AG20443 (cell line): ENCODE measurements around the gene NEU3.
A peak's percentile ranks its signal among the peaks of the same experiment; 100 is the strongest.
"Not testable (repeated sequence)": the region's sequence is repeated elsewhere in the genome, so short reads cannot be mapped to it uniquely, and the experiment has no call there.

Source experiments
- DNase-seq: peaks from one replicate; pipeline ENCODE4 v3.0.0; 2012; ENCODE audit warnings: low spot score, mixed read lengths

The NEU3 gene

GRCh38 chr11:74984070-74984469, 4.7 kb upstream of the NEU3 start:
- no peak for DNase-seq

GRCh38 chr11:74984730-74985129, 4.0 kb upstream of the NEU3 start:
- DNase-seq, result no peak

- DNase-seq, result no peak
Measured at GRCh38 chr11:74989260-74989638, 516 bp downstream of the NEU3 start.

DNA sequence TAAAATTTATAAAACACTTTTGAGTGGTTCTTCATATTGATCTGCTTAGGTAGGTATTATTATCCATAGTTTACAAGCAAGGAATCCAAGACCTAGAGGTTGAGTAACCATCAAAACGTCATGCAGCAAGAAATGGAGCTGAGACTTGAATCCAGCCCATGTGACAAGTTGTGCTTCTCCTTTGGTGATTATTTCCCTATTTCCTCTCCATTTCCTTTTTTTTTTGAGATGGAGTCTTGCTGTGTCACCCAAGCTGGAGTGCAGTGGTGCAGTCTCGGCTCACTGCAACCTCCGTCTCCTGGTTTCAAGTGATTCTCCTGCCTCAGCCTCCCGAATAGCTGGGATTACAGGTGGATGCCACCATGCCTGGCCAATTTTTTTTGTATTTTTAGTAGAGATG, 1.4 kb downstream of the NEU3 start:
- not testable (repeated sequence) for DNase-seq

DNA sequence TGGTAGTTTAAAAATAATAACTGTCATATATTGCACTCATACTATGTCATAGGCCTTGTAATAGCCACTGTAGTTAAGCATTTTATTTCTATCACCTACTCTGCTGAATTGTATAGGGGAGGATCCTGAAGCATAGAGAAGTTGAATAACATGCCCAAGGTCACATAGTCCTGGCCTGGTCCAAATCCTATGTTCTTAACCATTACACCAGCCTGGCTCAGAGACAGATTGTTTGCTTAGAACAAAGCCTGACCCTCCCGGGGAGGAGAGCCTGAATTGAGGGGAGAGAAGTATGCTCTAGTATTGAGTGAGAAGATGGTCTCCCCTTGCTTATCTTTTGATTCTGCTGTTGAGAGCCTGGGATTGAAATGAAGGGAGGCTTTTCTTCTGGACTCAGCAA, 2.2 kb downstream of the NEU3 start:
- no peak for DNase-seq

DNA sequence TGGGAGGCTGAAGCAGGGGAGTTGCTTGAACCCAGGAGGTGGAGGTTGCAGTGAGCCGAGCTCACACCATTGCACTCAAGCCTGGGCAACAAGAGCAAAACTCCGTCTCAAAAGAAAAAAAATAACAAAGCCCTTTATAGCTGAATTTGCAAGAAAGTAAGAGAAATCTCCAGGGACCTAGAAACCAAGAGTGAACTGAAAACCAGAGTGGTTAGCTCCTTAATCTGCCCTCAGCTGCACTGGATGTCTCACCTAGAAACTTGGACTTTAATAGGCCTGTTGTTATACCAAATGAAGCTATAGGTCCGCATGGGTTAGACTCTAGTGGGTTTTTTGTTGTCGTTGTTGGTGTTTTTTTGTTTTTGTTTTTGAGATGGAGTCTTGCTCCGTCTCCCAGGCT, 4.1 kb downstream of the NEU3 start:
- DNase-seq, result no peak

DNA sequence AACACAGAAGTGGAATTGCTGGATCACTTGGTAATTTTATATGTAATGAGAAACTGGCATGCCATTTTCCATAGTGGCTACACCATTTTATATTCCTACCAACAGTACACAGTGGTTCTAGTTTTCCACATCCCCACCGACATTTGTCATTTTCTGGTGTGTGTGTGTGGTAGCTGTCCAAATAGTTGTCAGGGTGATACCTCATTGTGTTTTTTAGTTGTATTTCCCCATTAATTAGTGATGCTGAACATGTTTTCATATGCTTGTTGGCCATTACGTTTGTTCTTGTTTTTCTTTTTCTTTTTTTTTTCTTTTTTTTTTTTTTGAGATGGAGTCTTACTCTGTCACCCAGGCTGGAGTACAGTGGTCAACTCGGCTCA, 12.2 kb downstream of the NEU3 start:
- no peak for DNase-seq

GRCh38 chr11:75001686-75002085, 13.0 kb downstream of the NEU3 start:
- no peak for DNase-seq

DNA sequence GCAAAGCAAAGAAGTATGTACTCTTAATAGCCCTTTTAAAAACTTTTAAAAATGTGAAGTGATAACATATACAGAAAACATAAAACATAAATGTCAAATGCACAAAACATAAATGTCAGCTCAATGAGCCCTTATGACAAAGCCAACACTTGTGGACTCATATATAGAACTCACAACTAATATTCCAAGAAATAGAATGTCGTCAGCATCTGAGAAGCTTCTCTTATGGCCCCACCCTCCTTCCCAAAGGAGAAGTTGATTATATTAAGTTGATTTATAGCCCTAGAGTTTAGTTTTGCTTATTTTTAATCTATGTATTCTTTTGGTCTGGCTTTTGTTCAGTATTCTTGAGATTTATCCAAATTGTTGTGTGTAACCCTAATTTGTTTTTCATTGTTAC, 13.8 kb downstream of the NEU3 start:
- DNase-seq, result no peak

- DNase-seq, result no peak
Measured at GRCh38 chr11:75004215-75004614, 15.5 kb downstream of the NEU3 start.

DNA sequence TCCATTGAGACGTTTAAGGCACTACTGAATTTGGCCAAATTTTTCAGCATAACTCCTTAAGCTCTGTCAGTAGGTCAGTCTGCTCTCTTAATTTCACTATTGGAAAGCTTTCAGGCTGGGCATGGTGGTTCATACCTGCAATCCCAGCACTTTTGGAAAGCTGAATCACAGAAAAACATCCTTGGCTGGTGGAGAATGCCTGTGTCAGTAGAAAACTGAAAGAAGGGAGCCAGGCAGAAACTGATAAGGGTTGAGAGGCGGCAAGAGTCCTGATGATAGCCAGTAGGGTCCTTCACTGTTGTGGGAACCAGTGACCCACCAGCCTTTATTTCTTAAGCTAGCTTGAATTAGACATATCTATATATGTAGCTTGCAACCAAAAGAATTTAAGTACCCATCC, 22.6 kb downstream of the NEU3 start:
- DNase-seq, result no peak

DNA sequence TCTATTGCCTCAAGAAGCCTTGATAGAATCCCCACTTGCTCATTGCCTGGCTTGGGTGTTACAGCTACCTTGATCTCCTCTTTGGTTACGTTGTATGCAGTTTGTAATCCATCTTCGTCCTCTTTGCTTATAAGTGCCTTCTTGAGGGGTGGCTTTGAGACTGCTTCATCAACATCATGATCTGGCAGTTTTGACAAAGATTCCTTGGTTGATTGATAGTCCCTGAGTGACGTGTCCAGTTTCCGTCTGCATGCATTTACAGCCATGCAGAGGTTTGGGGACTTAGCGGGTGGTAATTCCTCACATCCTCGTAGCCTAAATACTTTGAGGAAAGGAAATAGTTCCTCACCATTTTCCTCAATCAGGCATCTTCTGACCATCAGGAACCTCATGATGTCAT, 23.1 kb downstream of the NEU3 start:
- no peak for DNase-seq

- no peak for DNase-seq
Measured at GRCh38 chr11:75013051-75013450, 24.3 kb downstream of the NEU3 start.

DNA sequence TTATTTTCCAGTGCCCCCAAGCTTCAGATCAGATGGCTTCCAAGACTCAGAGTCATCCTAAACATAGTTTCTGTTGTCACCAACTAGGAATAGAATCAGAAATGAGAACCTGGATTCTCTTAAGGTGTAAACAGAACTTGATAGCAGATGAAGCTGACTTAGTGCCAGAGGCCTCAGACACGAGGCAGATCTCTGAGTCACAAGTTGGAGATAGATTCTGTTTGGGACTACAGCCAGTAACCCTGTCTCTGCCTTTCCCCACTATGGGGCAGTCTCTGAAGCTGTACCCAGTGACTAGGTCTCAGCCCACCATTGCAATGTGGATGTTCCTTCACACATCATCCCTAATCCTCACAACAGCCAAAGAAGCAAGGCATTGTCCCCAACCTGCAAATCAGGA, 25.4 kb downstream of the NEU3 start:
- peak; percentile 89 for DNase-seq

GRCh38 chr11:75019200-75019599, 30.5 kb downstream of the NEU3 start:
- not testable (repeated sequence) for DNase-seq

DNA sequence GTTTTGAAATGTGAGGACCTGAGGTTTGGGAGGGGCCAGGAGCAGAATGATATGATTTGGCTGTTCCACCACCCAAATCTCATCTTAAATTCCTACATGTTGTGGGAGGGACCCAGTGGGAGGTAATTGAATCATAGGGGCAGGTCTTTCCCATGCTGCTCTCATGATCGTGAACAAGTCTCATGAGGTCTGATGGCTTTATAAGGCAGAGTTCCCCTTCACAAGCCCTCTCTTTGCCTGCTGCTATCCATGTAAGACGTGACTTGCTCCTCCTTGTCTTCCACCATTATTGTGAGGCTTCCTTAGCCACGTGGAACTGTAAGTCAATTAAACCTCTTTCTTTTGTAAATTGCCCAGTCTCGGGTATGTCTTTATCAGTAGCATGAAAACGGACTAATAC, 31.6 kb downstream of the NEU3 start:
- not testable (repeated sequence) for DNase-seq

DNA sequence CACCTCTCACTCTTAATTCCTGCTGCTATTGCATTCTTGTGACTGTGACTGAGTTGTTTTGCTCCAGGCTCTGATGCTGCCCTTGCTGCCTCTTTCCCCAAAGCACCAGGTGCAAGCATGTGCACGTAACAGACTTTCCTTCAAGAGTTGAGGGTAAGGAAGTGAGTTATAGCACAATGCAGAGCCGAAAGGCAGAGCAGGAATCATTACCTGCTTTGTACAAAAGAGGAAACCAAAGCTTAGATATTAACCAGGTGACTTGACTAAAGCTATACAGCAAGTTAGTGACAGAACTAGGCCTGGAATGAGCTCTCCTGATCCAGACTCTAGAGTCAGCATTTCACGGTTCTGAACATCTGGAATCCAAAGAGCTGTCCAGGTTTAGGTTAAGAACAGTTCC, 33.6 kb downstream of the NEU3 start:
- no peak for DNase-seq

GRCh38 chr11:75022759-75023396, 34.1 kb downstream of the NEU3 start:
- DNase-seq, result peak; percentile 93

DNA sequence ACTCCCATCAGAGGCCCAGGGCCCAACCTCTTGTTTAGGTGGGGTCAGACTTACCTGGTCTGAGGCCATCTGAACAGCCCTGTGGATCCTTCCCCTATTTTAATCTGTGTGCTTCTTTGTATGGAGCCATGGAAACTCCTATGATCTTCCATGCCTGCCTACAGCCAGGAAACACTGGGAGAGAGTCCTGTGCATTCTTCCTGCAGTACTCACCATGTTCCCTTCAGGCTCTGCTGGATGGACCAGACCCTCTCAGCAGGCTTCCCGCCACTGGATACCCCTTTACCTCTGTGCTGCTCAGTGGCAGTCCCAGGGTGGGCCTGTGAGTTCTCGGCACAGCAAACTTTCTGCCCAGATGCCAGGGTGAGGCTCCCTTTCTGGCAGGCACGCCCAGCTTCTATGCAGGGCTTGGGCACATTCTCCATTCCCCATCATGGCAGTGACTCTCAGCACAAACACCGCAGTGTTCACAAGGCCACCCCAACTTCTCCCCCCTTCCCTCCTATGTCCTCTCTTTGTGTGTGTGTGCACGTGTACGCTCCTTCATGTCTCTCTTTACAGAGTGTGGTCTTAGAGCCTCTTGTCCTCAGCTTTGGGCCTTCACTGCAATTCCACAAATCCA, 34.8 kb downstream of the NEU3 start:
- no peak for DNase-seq

DNA sequence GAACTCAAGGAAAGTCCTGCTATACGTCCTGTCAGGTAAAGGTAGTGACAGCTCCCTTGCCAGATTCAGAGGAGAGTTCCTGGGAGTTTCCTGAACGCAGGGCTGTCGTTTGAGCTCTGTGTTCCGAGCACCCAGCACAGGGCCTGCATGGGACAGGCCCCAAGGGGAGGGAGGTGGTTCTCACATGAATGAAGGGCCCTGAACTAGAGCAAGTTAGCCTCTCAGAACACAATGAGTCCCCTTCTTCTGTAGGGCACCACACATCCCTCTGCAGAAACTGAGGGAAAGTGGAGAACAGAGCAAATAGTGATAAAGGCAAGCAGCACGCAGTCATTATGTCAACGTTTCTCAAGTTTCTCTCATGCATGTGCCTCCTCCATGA, 35.3 kb downstream of the NEU3 start:
- no peak for DNase-seq

DNA sequence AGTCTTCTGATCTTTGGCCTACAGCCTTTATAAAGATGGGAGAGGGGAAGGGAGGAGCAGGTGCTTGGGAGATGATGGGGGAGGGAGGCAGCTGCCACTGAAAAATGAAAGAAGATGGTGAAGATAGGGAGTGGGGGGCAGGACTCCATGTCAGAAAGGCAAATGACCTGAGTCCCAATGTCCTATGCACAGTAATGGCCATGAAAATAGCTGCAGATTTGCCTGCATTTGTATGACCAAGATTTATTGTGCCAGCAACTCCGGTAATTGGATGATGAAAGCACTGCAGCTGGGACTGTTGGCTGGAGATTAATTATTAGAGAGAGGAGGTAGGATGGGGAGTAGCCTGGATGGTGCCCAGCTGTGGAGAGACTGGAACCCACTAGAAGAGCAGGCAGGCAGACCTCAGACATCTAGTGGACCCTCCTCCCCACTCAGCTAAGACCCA, 36.1 kb downstream of the NEU3 start:
- DNase-seq, result no peak

DNA sequence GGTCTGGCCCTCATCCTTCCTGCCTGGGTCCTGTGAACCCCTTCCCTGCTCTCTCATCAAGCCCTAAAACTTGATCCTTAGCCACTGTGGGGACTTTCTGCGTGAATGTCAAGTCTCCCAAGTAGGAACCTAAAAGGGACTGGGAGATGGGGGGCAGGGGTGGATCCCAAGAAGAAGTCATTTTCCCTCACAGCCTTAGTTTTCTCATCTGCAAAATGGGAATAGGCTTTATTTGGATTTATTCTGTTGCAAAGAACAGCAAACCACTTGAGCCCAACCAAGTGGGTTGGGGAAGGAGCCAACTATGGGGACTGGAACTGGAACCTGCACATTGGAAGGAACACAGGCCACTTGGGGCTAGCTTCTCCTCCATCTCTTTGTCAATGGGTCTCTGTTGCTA, 36.8 kb downstream of the NEU3 start:
- no peak for DNase-seq

DNA sequence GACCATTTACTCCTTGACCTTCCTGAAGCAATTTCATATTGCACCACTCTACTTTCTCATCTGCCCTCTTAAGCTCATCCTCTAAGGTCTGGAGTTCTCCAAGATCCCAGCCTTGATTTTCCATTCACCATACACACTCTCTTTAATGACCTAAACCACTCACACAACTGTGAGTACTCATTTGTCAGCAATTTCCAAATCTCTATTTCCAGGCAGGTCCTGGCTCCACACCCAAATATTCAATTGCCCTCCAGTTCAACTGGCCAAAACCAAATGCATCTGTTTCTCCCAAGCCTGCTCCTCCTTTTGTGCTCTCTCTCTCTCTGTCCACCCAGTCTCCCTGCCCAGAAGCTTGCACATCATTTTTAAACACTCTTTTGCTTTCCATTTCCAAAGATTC, 39.6 kb downstream of the NEU3 start:
- peak; percentile 21 for DNase-seq

DNA sequence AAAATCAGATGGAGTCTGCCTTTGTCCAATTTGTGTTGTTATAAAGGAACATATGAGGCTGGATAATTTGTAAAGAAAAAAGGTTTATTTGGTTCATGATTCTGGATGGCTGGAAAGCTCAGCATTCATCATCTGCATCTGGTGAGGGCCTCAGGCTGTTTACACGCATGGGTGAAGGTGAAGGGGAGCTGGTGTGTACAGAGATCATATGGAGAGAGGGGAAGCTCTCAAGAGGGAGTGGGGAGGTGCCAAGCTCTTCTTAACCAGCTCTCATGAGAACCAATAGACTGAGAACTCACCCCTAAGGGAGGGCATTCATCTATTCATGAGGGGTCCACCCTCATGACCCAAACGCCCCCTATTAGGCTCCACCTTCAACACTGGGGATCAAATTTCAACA, 40.0 kb downstream of the NEU3 start:
- DNase-seq, result no peak
